ENCODE measurements around the gene FAM24A.
"Not testable (repeated sequence)": the region's sequence is repeated elsewhere in the genome, so short reads cannot be mapped to it uniquely, and the experiment has no call there.

The FAM24A gene

GRCh38 chr10:122910310-122910709 lies at the start of gene FAM24A:
FAM24A (plus strand) TSS chr10:122910610; CDS start chr10:122911635, 1,025 bp downstream.
- Histone ChIP-seq H3K9me3 (ENCODE audit: control insufficient read depth in 2 of 2, low read length in 2 of 2) (no peaks in the 10 kb centered on the region), H3K9ac (ENCODE audit: low read length in 2 of 2) (no peak within 1 kb of the TSS), H3K4me1 (ENCODE audit: control insufficient read depth, insufficient read depth, low read length) (no peaks in the 10 kb centered on the region), H3K36me3 (ENCODE audit: control insufficient read depth in 2 of 2, insufficient read depth in 2 of 2, low read length in 2 of 2) (no peaks in the 10 kb centered on the region), H3K27ac (ENCODE audit: low read length) (no peak within 1 kb of the TSS), H3K4me3 (ENCODE audit: low read length in 2 of 2) (no peak within 1 kb of the TSS), H3K27me3 (ENCODE audit: control insufficient read depth in 1 of 2, insufficient read depth in 2 of 2, low read length in 2 of 2) (no peaks in the 10 kb centered on the region)

- no peak overlapping the region for H3K27ac ChIP-seq (ENCODE audit: low read length)
- no peaks in the 10 kb centered on the region for H3K36me3 ChIP-seq (ENCODE audit: control insufficient read depth in 2 of 2, insufficient read depth in 2 of 2, low read length in 2 of 2)
- H3K27me3 ChIP-seq (ENCODE audit: control insufficient read depth in 1 of 2, insufficient read depth in 2 of 2, low read length in 2 of 2): no peaks in the 10 kb centered on the region
- H3K4me3 ChIP-seq (ENCODE audit: low read length in 2 of 2): no peak overlapping the region
- no peaks in the 10 kb centered on the region for H3K9me3 ChIP-seq (ENCODE audit: control insufficient read depth in 2 of 2, low read length in 2 of 2)
- no peak overlapping the region for H3K9ac ChIP-seq (ENCODE audit: low read length in 2 of 2)
- no peaks in the 10 kb centered on the region for H3K4me1 ChIP-seq (ENCODE audit: control insufficient read depth, insufficient read depth, low read length)
Measured at GRCh38 chr10:122861711-122862161, 48.7 kb upstream of the FAM24A start.

GRCh38 chr10:122863216-122864193 lies 46.9 kb upstream of the FAM24A start:
- H3K4me3 ChIP-seq (ENCODE audit: low read length in 2 of 2): no peak overlapping the region
- H3K27me3 ChIP-seq (ENCODE audit: control insufficient read depth in 1 of 2, insufficient read depth in 2 of 2, low read length in 2 of 2): no peaks in the 10 kb centered on the region
- no peaks in the 10 kb centered on the region for H3K9me3 ChIP-seq (ENCODE audit: control insufficient read depth in 2 of 2, low read length in 2 of 2)
- no peaks in the 10 kb centered on the region for H3K4me1 ChIP-seq (ENCODE audit: control insufficient read depth, insufficient read depth, low read length)
- H3K27ac ChIP-seq (ENCODE audit: low read length): no peak overlapping the region
- no peaks in the 10 kb centered on the region for H3K36me3 ChIP-seq (ENCODE audit: control insufficient read depth in 2 of 2, insufficient read depth in 2 of 2, low read length in 2 of 2)
- no peak overlapping the region for H3K9ac ChIP-seq (ENCODE audit: low read length in 2 of 2)

DNA sequence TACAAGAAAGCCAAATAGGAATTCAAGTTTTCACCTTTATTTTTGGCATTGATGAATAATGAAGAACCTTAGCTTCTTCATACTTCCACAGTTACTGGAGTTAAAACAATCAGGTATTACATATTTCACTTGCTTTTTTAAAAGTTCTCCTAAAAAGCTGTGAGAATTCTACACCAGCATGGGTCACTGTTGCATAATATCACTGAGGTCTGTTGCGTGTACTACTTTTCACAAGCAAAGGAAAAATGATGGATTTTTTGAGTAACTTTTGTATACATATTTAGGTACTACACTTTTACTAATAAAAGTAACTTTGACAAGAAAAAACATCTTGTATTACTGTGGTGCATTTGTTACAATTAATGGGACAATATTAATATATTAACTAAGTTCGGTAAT lies 46.2 kb upstream of the FAM24A start:
- Histone ChIP-seq H3K4me3 (ENCODE audit: low read length in 2 of 2) (no peak overlapping the region), H3K36me3 (ENCODE audit: control insufficient read depth in 2 of 2, insufficient read depth in 2 of 2, low read length in 2 of 2) (no peaks in the 10 kb centered on the region), H3K27me3 (ENCODE audit: control insufficient read depth in 1 of 2, insufficient read depth in 2 of 2, low read length in 2 of 2) (no peaks in the 10 kb centered on the region), H3K27ac (ENCODE audit: low read length) (no peak overlapping the region), H3K4me1 (ENCODE audit: control insufficient read depth, insufficient read depth, low read length) (no peaks in the 10 kb centered on the region), H3K9me3 (ENCODE audit: control insufficient read depth in 2 of 2, low read length in 2 of 2) (no peaks in the 10 kb centered on the region), H3K9ac (ENCODE audit: low read length in 2 of 2) (no peak overlapping the region)

- no peak overlapping the region for H3K27ac ChIP-seq (ENCODE audit: low read length)
- H3K27me3 ChIP-seq (ENCODE audit: control insufficient read depth in 1 of 2, insufficient read depth in 2 of 2, low read length in 2 of 2): no peaks in the 10 kb centered on the region
- H3K4me3 ChIP-seq (ENCODE audit: low read length in 2 of 2): no peak overlapping the region
- H3K9ac ChIP-seq (ENCODE audit: low read length in 2 of 2): no peak overlapping the region
- H3K4me1 ChIP-seq (ENCODE audit: control insufficient read depth, insufficient read depth, low read length): no peaks in the 10 kb centered on the region
- H3K36me3 ChIP-seq (ENCODE audit: control insufficient read depth in 2 of 2, insufficient read depth in 2 of 2, low read length in 2 of 2): no peaks in the 10 kb centered on the region
- no peaks in the 10 kb centered on the region for H3K9me3 ChIP-seq (ENCODE audit: control insufficient read depth in 2 of 2, low read length in 2 of 2)
Measured at GRCh38 chr10:122864901-122865300, 45.5 kb upstream of the FAM24A start.

DNA sequence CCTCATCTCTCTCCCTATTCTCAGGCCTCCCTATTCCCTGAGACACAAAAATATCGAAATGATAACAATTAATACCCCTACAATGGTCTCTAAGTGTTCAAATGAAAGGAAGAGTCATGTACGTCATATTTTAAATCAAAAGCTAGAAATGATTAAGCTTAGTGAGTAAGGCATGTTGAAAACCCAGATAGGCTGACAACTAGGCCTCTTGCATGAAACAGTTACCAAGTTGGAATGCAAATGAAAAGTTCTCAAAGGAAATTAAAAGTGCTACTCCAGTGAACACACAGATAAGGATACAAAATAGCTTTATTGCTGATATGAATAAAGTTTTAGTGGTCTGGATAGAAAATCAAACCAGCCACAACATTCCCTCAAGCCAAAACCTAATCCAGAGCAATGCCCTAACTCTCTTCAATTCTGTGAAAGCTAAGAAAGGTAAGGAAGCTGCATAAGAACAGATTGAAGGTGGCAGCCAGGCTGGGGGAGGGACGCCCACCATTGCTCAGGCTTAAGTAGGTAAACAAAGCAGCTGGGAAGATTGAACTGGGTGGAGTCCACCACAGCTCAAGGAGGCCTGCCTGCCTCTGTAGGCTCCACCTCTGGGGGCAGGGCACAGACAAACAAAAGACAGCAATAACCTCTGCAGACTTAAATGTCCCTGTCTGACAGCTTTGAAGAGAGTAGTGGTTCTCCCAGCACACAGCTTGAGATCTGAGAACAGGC lies 43.5 kb upstream of the FAM24A start:
- not testable (repeated sequence) for H3K4me1 ChIP-seq (ENCODE audit: control insufficient read depth, insufficient read depth, low read length); H3K36me3 ChIP-seq (ENCODE audit: control insufficient read depth in 2 of 2, insufficient read depth in 2 of 2, low read length in 2 of 2); H3K27ac ChIP-seq (ENCODE audit: low read length); H3K9me3 ChIP-seq (ENCODE audit: control insufficient read depth in 2 of 2, low read length in 2 of 2); H3K9ac ChIP-seq (ENCODE audit: low read length in 2 of 2); H3K4me3 ChIP-seq (ENCODE audit: low read length in 2 of 2); H3K27me3 ChIP-seq (ENCODE audit: control insufficient read depth in 1 of 2, insufficient read depth in 2 of 2, low read length in 2 of 2)

- not testable (repeated sequence) for H3K9ac ChIP-seq (ENCODE audit: low read length in 2 of 2); H3K4me1 ChIP-seq (ENCODE audit: control insufficient read depth, insufficient read depth, low read length); H3K27me3 ChIP-seq (ENCODE audit: control insufficient read depth in 1 of 2, insufficient read depth in 2 of 2, low read length in 2 of 2); H3K27ac ChIP-seq (ENCODE audit: low read length); H3K4me3 ChIP-seq (ENCODE audit: low read length in 2 of 2); H3K36me3 ChIP-seq (ENCODE audit: control insufficient read depth in 2 of 2, insufficient read depth in 2 of 2, low read length in 2 of 2); H3K9me3 ChIP-seq (ENCODE audit: control insufficient read depth in 2 of 2, low read length in 2 of 2)
Measured at GRCh38 chr10:122868768-122869167, 41.6 kb upstream of the FAM24A start.

DNA sequence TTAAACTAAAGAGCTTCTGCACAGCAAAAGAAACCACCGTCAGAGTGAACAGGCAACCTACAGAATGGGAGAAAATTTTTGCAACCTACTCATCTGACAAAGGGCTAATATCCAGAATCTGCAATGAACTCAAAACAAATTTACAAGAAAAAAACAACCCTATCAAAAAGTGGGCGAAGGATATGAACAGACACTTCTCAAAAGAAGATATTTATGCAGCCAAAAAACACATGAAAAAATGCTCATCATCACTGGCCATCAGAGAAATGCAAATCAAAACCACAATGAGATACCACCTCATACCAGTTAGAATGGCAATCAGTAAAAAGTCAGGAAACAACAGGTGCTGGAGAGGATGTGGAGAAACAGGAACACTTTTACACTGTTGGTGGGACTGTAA lies 38.5 kb upstream of the FAM24A start:
- H3K9ac ChIP-seq (ENCODE audit: low read length in 2 of 2); H3K9me3 ChIP-seq (ENCODE audit: control insufficient read depth in 2 of 2, low read length in 2 of 2); H3K36me3 ChIP-seq (ENCODE audit: control insufficient read depth in 2 of 2, insufficient read depth in 2 of 2, low read length in 2 of 2); H3K27ac ChIP-seq (ENCODE audit: low read length); H3K4me3 ChIP-seq (ENCODE audit: low read length in 2 of 2); H3K4me1 ChIP-seq (ENCODE audit: control insufficient read depth, insufficient read depth, low read length); H3K27me3 ChIP-seq (ENCODE audit: control insufficient read depth in 1 of 2, insufficient read depth in 2 of 2, low read length in 2 of 2): not testable (repeated sequence)

- H3K4me1 ChIP-seq (ENCODE audit: control insufficient read depth, insufficient read depth, low read length): peaks cover 10% of the 10 kb centered on the region
- no peaks in the 10 kb centered on the region for H3K27me3 ChIP-seq (ENCODE audit: control insufficient read depth in 1 of 2, insufficient read depth in 2 of 2, low read length in 2 of 2)
- no peak overlapping the region for H3K4me3 ChIP-seq (ENCODE audit: low read length in 2 of 2)
- H3K36me3 ChIP-seq (ENCODE audit: control insufficient read depth in 2 of 2, insufficient read depth in 2 of 2, low read length in 2 of 2): no peaks in the 10 kb centered on the region
- H3K27ac ChIP-seq (ENCODE audit: low read length): no peak overlapping the region
- no peaks in the 10 kb centered on the region for H3K9me3 ChIP-seq (ENCODE audit: control insufficient read depth in 2 of 2, low read length in 2 of 2)
- no peak overlapping the region for H3K9ac ChIP-seq (ENCODE audit: low read length in 2 of 2)
Measured at GRCh38 chr10:122875843-122876466, 34.5 kb upstream of the FAM24A start.

DNA sequence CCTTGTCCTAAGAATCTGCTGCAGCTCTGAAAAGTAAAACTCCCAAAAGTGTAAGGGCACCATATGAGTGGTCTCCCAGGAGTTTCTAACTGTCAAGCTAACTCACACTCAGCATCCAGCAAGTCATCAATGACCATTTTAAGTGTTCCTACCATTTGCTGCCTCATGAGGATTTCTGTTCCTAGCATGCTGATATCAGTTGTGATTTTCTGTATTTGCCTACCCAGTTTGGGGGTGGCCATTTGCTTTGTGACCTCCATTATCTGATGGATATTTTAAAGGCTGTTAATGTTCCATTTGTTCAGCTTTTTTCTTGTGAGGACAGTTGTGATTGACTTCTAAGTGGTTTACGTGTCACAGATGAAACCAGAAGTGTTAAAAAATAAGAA lies 33.9 kb upstream of the FAM24A start:
- no peaks in the 10 kb centered on the region for H3K36me3 ChIP-seq (ENCODE audit: control insufficient read depth in 2 of 2, insufficient read depth in 2 of 2, low read length in 2 of 2)

More for the DNA sequence above, 33.9 kb upstream of the FAM24A start:
- Histone ChIP-seq H3K9me3 (ENCODE audit: control insufficient read depth in 2 of 2, low read length in 2 of 2) (no peaks in the 10 kb centered on the region), H3K27ac (ENCODE audit: low read length) (no peak overlapping the region), H3K9ac (ENCODE audit: low read length in 2 of 2) (no peak overlapping the region), H3K27me3 (ENCODE audit: control insufficient read depth in 1 of 2, insufficient read depth in 2 of 2, low read length in 2 of 2) (no peaks in the 10 kb centered on the region), H3K4me3 (ENCODE audit: low read length in 2 of 2) (no peak overlapping the region), H3K4me1 (ENCODE audit: control insufficient read depth, insufficient read depth, low read length) (peaks cover 10% of the 10 kb centered on the region)
